ENCODE data around the gene NXN.
"Not testable (repeated sequence)": the region's sequence is repeated elsewhere in the genome, so short reads cannot be mapped to it uniquely, and the experiment has no call there.

Gene NXN

GRCh38 chr17:1005361-1005946 lies 25.9 kb upstream of the NXN start:
- peak in 1 of 2 experiments; percentile 59 for DNase-seq

DNA sequence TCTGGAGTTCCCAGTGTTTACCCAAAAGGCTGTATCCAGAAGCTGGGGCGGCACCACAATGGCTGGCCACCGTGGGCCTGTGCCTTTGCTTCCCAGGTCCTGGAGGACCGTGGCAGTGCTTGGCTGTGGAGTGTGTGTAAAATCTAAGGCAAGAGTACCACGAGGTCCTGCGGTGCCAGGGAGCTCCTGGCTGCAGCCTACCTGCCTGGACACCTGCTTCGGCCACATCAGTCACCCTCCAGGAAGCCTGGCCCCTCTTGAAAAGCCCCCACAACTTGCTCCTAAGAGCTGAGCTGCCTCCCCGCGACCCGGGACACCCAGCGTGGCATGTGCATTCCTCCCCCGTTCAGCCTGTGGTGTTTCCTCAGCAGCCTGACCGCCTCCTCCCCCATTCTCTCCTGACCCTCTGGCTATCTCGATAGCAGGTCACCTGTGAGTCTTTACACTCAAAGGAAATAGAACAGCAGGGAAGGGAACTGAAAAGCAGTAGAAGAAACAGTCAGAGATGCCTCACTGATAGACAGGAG lies 25.3 kb upstream of the NXN start:
- no peak for DNase-seq

DNA sequence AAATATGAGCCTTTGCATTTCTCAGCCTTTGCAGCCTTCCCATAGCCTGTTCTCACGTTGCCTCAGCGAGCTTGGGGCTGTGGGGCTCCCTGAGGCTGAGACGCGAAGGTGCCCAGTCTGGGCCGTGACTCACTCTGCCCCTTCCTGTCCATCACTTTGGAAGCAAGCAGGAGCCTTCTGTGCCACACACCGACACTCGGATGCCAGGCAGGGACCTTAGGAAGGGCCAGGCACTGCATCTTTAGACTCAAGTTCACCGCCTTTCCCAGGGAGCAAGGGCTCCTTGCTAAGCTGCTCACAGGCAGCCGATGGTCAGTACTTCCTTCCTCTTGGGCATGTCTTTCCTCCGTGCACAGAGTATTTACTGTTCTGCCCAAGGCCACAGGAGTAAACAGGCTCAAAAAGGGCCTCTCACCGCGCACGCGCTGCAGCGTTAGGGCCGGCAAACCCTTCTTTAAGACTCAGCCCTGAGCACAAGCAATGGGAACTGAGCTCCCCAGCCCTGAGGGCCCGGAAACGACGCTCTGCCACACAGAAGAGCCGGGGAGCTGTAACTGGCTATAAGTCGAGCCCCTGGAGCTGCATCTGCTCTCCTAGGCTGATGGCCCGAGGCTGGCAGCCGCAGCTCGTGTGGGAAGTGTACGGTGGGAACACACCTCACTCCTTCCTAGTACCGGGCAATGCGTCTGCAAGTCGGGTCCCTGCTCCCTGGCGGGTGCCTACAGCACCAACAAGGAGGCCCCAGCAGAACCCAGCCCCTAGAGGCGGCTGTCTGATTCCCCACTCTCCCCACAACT lies 24.6 kb upstream of the NXN start:
- DNase-seq, result no peak

DNA sequence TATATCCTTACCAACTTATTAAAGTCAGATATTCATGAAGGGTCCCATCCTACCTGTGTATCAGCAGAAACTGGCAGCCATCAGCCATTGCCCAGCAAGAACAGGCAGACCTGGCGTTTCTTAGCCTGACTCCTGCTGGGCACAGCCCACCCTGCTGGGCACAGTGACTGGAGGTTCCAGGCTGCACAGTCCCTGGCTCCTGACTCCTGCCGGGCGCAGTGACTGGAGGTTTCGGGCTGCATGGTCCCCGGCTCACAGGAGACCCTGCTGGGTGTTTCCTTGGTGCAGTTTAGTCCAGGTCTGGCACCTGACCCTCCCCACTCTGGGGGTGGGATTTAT lies 24.0 kb upstream of the NXN start:
- no peak for DNase-seq

GRCh38 chr17:1002771-1003555 lies 23.4 kb upstream of the NXN start:
- DNase-seq, result no peak

GRCh38 chr17:1002412-1002753 lies 22.8 kb upstream of the NXN start:
- no peak for DNase-seq

DNA sequence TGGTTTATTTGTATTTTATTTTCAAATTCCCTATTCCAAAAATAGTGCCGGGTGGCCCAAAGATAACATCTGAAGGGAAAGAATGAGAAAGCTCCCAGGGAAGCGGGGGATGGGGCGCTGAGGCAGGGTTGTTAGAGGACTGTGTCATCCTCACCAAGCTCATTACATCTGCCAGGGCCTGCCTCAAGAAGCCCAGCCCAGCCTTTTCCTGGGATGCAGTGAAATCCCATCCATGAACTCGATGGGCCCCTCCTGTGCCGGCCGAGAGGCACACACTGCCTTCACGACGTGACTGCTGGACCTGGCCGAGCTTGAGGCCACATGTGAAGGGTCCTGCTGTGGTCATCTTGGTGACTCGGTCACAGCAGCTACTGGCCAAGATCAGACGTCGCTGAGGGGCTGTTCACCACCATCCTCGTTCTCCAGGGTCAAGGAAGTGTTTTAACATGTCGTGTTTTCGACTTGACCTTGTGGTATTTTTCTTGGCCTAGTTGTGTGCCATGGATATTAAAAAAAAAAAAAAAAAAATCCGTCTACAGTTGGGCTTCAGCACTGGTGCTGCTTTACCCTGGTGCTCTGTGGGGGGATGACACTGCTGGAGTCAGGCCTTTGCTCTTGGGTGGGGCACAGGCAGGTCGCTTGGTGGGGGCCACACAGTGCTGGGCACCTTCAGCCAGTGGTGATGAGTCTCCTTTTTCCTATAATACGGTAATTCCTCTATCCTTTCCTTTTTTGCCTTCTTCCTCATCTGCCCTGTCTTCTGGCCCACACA lies 22.2 kb upstream of the NXN start:
- DNase-seq, result no peak

GRCh38 chr17:1000597-1001461 lies 21.3 kb upstream of the NXN start:
- no peak for DNase-seq

GRCh38 chr17:998111-998510 lies 18.5 kb upstream of the NXN start:
- DNase-seq, result no peak

GRCh38 chr17:996554-997344 lies 17.2 kb upstream of the NXN start, which contains the start of gene TIMM22:
TSS of gene TIMM22 (plus strand) at chr17:997129. CDS start at chr17:997143, 14 bp downstream.
- peak; percentile 53 to 74 for DNase-seq

- not testable (repeated sequence) for DNase-seq
These were observed 15.7 kb upstream of the NXN start for GRCh38 chr17:995324-995723.

DNA sequence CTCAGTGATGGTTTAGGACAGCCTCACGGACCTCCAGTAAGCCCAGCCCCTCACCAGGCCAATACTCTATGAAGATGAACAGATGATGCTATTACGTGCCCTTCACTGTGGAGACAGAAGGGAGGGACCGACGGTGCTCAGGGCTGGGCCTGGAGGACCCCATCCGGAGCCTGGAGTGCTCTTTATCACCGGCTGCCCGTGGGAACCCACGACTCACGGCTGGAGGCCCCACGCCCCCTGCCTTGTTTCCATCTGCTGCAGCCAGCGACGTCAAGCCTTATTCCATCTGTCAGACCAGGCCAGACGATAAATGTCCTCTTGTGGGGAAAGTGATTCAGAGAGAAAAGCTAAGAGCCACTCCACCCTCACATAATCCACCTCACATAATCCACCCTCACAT lies 13.4 kb upstream of the NXN start:
- DNase-seq, result no peak

DNA sequence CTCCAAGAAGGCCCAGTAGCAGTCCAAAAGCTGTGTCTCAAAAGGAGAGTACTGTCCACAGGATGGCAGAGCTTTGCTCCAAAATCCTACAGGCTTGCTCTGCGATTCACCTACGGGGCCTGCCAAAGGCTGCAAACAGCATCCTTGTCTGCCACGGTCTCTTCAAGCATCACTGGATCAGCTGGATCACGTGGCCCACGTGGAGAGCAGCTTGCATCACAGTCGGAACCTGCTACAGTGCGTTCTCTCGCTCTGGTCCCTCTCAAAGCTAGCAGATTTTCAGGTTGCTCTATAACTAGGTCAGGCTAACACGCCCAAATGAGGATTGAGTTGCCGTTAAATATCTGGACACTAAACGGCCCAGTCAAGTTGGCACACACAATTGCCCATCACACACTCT lies 9.0 kb upstream of the NXN start:
- DNase-seq, result peak; percentile 89 to 91

DNA sequence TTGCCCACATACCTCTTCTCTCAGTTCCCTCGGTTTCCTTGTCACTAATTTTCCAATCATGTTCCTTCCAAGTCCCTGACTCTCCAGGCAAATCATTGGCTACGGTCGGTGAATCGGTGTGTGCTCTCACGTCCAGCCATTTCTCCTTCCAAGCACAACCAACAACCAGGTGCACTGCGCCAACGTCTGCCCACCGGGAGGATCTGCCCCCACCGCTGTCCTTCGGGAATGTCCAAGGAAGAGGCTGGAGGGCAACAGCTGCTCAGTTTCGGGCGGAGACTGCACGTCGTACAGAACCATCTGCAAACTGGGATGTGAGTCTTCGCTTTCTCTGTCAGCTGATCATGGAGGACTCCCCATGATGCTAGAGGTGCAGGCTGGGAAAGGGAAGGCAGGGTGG lies 8.4 kb upstream of the NXN start:
- DNase-seq, result no peak

GRCh38 chr17:986322-986929 lies 6.8 kb upstream of the NXN start:
- no peak for DNase-seq

GRCh38 chr17:983921-984320 lies 4.3 kb upstream of the NXN start:
- no peak for DNase-seq

GRCh38 chr17:981292-981658 lies 1.7 kb upstream of the NXN start:
- DNase-seq, result no peak

GRCh38 chr17:980406-981291 lies 1.1 kb upstream of the NXN start:
- peak in 1 of 2 experiments; percentile 79 for DNase-seq

- no peak for DNase-seq
These were observed 401 bp downstream of the NXN start for GRCh38 chr17:979212-979538.
